IMR-90 (cell line): ENCODE results near the gene SLC35E2B. TPM values are rescaled to one million over a fixed set of nuclear protein-coding genes. Genes with fewer than 3 reads are reported as not detected.

Experiments used
- ATAC-seq: fragments of 200-7000 bp; cut with Tn5 transposase; 2 replicates; pipeline ENCODE4 v1.9.1; 2020; ENCODE audit warnings: low read depth, mild to moderate bottlenecking, moderate library complexity
- BruUV-seq: library from RNA; stranded (reverse); fragments of 400-500 nt; replicated peaks from 2 replicates; lab custom pipeline; 2021; lab: Mats Ljungman, UMichigan
- CTCF ChIA-PET: fragments of 300-600 bp; formaldehyde crosslinking; extraction: SDS; loops from one replicate; lab custom pipeline; 2021; ENCODE audit warnings: antibody characterized with exemption; lab: Yijun Ruan, JAX
- POLR2A ChIA-PET: fragments of 300-600 bp; sonication (Branson Sonifier 250); formaldehyde crosslinking; loops from one replicate; lab custom pipeline; 2022; ENCODE audit warnings: antibody characterized with exemption; ENCODE audit not compliant: unreplicated experiment; lab: Charles Lee
- DNase-seq: peaks from one replicate; pipeline ENCODE4 v3.0.0; 2013
- H2AFZ ChIP-seq: replicated peaks from 2 replicates; pipeline ENCODE3; 2013; ENCODE audit warnings: low read length, mild to moderate bottlenecking; ENCODE audit not compliant: poor library complexity
- H2AK5ac ChIP-seq: 2 replicates; pipeline ENCODE4 v1.6.1; 2013; ENCODE audit warnings: low read depth, low read length, inconsistent platforms
- H2AK9ac ChIP-seq: replicated peaks from 2 replicates; pipeline ENCODE3; 2013; ENCODE audit warnings: mild to moderate bottlenecking, low read depth, low read length, moderate library complexity; ENCODE audit not compliant: poor library complexity
- H2BK120ac ChIP-seq: 2 replicates; pipeline ENCODE4 v1.6.1; 2013; ENCODE audit warnings: low read depth, low read length, inconsistent platforms
- H2BK15ac ChIP-seq: 3 replicates; pipeline ENCODE4 v1.6.1; 2013; ENCODE audit warnings: low read depth, low read length, inconsistent platforms
- H2BK20ac ChIP-seq: 2 replicates; pipeline ENCODE4 v1.6.1; 2013; ENCODE audit warnings: low read depth, mild to moderate bottlenecking, inconsistent platforms, low read length, moderate library complexity
- H2BK5ac ChIP-seq: 2 replicates; pipeline ENCODE4 v1.6.1; 2013; ENCODE audit warnings: mild to moderate bottlenecking, low read depth, low read length, inconsistent platforms; ENCODE audit not compliant: poor library complexity, severe bottlenecking
- H3K14ac ChIP-seq: replicated peaks from 2 replicates; pipeline ENCODE4 v1.6.1; 2013; ENCODE audit warnings: low read depth, low read length, inconsistent platforms
- H3K18ac ChIP-seq: 2 replicates; pipeline ENCODE4 v1.6.1; 2013; ENCODE audit warnings: low read depth, low read length, control low read depth
- H3K23ac ChIP-seq: 2 replicates; pipeline ENCODE4 v1.6.1; 2013; ENCODE audit warnings: low read depth, low read length, inconsistent platforms
- H3K27ac ChIP-seq: 2 replicates; pipeline ENCODE4 v1.5.1; 2013; ENCODE audit warnings: mild to moderate bottlenecking, control low read depth, low read length; ENCODE audit not compliant: insufficient read depth
- H3K27me3 ChIP-seq: 2 replicates; pipeline ENCODE4 v1.6.1; 2013; ENCODE audit warnings: low read length; ENCODE audit not compliant: control insufficient read depth, insufficient read depth
- H3K36me3 ChIP-seq: 2 replicates; pipeline ENCODE4 v1.6.1; 2013; ENCODE audit warnings: low read length, mixed read lengths; ENCODE audit not compliant: control insufficient read depth, insufficient read depth
- H3K4ac ChIP-seq: 2 replicates; pipeline ENCODE4 v1.6.1; 2013; ENCODE audit warnings: low read depth, low read length, inconsistent platforms
- H3K4me1 ChIP-seq: 2 replicates; pipeline ENCODE4 v1.6.1; 2013; ENCODE audit warnings: low read length, mixed read lengths; ENCODE audit not compliant: control insufficient read depth, insufficient read depth
- H3K4me2 ChIP-seq: 2 replicates; pipeline ENCODE4 v1.6.1; 2013; ENCODE audit warnings: low read depth, mild to moderate bottlenecking, control low read depth, low read length, moderate library complexity
- H3K4me3 ChIP-seq: 2 replicates; pipeline ENCODE4 v1.5.1; 2013; ENCODE audit warnings: low read depth, mild to moderate bottlenecking, control low read depth, low read length, moderate library complexity; ENCODE audit not compliant: insufficient read depth
- H3K56ac ChIP-seq: 2 replicates; pipeline ENCODE4 v1.6.1; 2013; ENCODE audit warnings: low read length, inconsistent platforms; ENCODE audit not compliant: insufficient read depth; ENCODE audit errors: extremely low read depth
- H3K79me1 ChIP-seq, 2 experiments: 2 replicates each; pipeline ENCODE4 v1.6.1; 2013; ENCODE audit warnings: low read length in 2 of 2, inconsistent platforms in 1 of 2, low read depth in 1 of 2
- H3K9ac ChIP-seq: 2 replicates; pipeline ENCODE4 v1.6.1; 2013; ENCODE audit warnings: low read depth, low read length, control low read depth
- H3K9me1 ChIP-seq: 2 replicates; pipeline ENCODE4 v1.6.1; 2013; ENCODE audit warnings: low read length, inconsistent platforms; ENCODE audit not compliant: insufficient read depth
- H3K9me3 ChIP-seq: 2 replicates; pipeline ENCODE4 v1.6.1; 2013; ENCODE audit warnings: low read length; ENCODE audit not compliant: control insufficient read depth, insufficient read depth
- H4K20me1 ChIP-seq: 2 replicates; pipeline ENCODE4 v1.6.1; 2013; ENCODE audit warnings: low read length, inconsistent platforms; ENCODE audit not compliant: insufficient read depth
- H4K5ac ChIP-seq: 2 replicates; pipeline ENCODE4 v1.6.1; 2013; ENCODE audit warnings: mild to moderate bottlenecking, low read depth, low read length, control low read depth
- H4K8ac ChIP-seq, 2 experiments: 2 replicates each; pipeline ENCODE4 v1.6.1; 2013; ENCODE audit warnings: low read depth in 2 of 2, low read length in 2 of 2, control low read depth in 1 of 2, inconsistent platforms in 1 of 2
- H4K91ac ChIP-seq: 2 replicates; pipeline ENCODE4 v1.6.1; 2013; ENCODE audit warnings: low read depth, low read length, inconsistent platforms; ENCODE audit not compliant: insufficient read depth
- BHLHE40 ChIP-seq: fragments of 150-350 bp; IDR thresholded peaks from 2 replicates; pipeline ENCODE4 v1.6.1; 2016; ENCODE audit warnings: mild to moderate bottlenecking, low read depth, low read length
- CEBPB ChIP-seq: IDR thresholded peaks from 2 replicates; pipeline ENCODE4 v1.6.1; 2012; ENCODE audit warnings: low read depth, low read length, improper control_type of control experiment
- CHD1 ChIP-seq: IDR thresholded peaks from 2 replicates; pipeline ENCODE4 v1.6.1; 2012; ENCODE audit warnings: low read depth, low read length, improper control_type of control experiment
- FOS ChIP-seq: fragments of 150-350 bp; IDR thresholded peaks from 2 replicates; pipeline ENCODE4 v1.6.1; 2016; ENCODE audit warnings: low read depth, low read length
- MAFK ChIP-seq: IDR thresholded peaks from 2 replicates; pipeline ENCODE4 v1.6.1; 2012; ENCODE audit warnings: low read depth, low read length, improper control_type of control experiment
- MAZ ChIP-seq: IDR thresholded peaks from 2 replicates; pipeline ENCODE4 v1.6.1; 2012; ENCODE audit warnings: low read depth, mild to moderate bottlenecking, low read length, improper control_type of control experiment, moderate library complexity, borderline replicate concordance
- MXI1 ChIP-seq: IDR thresholded peaks from 2 replicates; pipeline ENCODE4 v1.6.1; 2012; ENCODE audit warnings: low read depth, mild to moderate bottlenecking, low read length, moderate library complexity, borderline replicate concordance
- NFE2L2 ChIP-seq: fragments of 150-350 bp; IDR thresholded peaks from 2 replicates; pipeline ENCODE4 v1.6.1; 2016; ENCODE audit warnings: low read depth, mild to moderate bottlenecking, low read length
- POLR2A ChIP-seq: IDR thresholded peaks from 2 replicates; pipeline ENCODE4 v1.6.1; 2012; ENCODE audit warnings: mild to moderate bottlenecking, low read depth, low read length
- RAD21 ChIP-seq: IDR thresholded peaks from 2 replicates; pipeline ENCODE4 v1.6.1; 2012; ENCODE audit warnings: low read length, improper control_type of control experiment
- RCOR1 ChIP-seq: IDR thresholded peaks from 2 replicates; pipeline ENCODE4 v1.6.1; 2012; ENCODE audit warnings: mild to moderate bottlenecking, low read length, improper control_type of control experiment; ENCODE audit not compliant: insufficient replicate concordance
- RFX5 ChIP-seq: IDR thresholded peaks from 2 replicates; pipeline ENCODE4 v1.8.0; 2012; ENCODE audit warnings: low read depth, mild to moderate bottlenecking, low read length, moderate library complexity
- SMC3 ChIP-seq: fragments of 150-350 bp; IDR thresholded peaks from 2 replicates; pipeline ENCODE4 v1.6.1; 2016; ENCODE audit warnings: low read depth, mild to moderate bottlenecking, antibody characterized with exemption, low read length, moderate library complexity
- WGBS, 2 experiments: methylation state at CpG; one replicate each; pipeline versions ENCODE4 v1.1.5 to v1.1.7; 2013; ENCODE audit warnings: missing lambda C conversion rate in 2 of 2; ENCODE audit not compliant: insufficient read length in 1 of 2; ENCODE audit errors: extremely low coverage in 2 of 2; 5-methylcytosine and 5-hydroxymethylcytosine counted together
- dilution Hi-C: fragments of 300-500 bp; cut with HindIII; formaldehyde crosslinking; loops from one replicate; pipeline ENCODE4 v1.14.3; 2018; ENCODE audit warnings: low sequenced_read_pairs; ENCODE audit not compliant: unreplicated experiment
- in situ Hi-C: fragments of 300-500 bp; cut with MboI; formaldehyde crosslinking; loops from 3 replicates; pipeline ENCODE4 v1.14.3; 2019; ENCODE audit warnings: low sequenced_read_pairs, inconsistent platforms, mixed read lengths
- intact Hi-C: fragments of 100-400 bp; cut with micrococcal nuclease; formaldehyde crosslinking; loops from 2 replicates; pipeline ENCODE4 v1.10.0; 2022
- polyA plus RNA-seq, 3 experiments: library from polyadenylated mRNA; depleted of rRNA; stranded (reverse); fragments of >200 nt; gene quantifications; 2 replicates each; pipeline ENCODE4 v1.2.3, GENCODE V29; 2012; ENCODE audit warnings: low replicate concordance in 1 of 3
- total RNA-seq: library from RNA; depleted of rRNA; stranded (reverse); fragments of >200 nt; gene quantifications from 2 replicates; pipeline ENCODE4 v1.2.3, GENCODE V29; 2012
- TF ChIP-seq, protein P1 (sequence below): conservative IDR thresholded peaks from 2 replicates; pipeline ENCODE4 v1.5.1; 2012; ENCODE audit warnings: mild to moderate bottlenecking, low read depth, low read length, improper control_type of control experiment
- TF ChIP-seq, protein P2 (sequence below): fragments of 150-350 bp; IDR thresholded peaks from 2 replicates; pipeline ENCODE4 v1.6.1; 2017; ENCODE audit warnings: mild to moderate bottlenecking, antibody characterized with exemption, low read length, low read depth
- TF ChIP-seq, protein P3 (sequence below): fragments of 150-350 bp; IDR thresholded peaks from 2 replicates; pipeline ENCODE4 v1.6.1; 2016; ENCODE audit warnings: low read depth, mild to moderate bottlenecking, low read length, moderate library complexity, borderline replicate concordance

The SLC35E2B gene
- total and polyA plus RNA-seq, 2 of the 4 experiments (the other 2 are of a cell fraction): 14.9 to 30.2 TPM

DNA sequence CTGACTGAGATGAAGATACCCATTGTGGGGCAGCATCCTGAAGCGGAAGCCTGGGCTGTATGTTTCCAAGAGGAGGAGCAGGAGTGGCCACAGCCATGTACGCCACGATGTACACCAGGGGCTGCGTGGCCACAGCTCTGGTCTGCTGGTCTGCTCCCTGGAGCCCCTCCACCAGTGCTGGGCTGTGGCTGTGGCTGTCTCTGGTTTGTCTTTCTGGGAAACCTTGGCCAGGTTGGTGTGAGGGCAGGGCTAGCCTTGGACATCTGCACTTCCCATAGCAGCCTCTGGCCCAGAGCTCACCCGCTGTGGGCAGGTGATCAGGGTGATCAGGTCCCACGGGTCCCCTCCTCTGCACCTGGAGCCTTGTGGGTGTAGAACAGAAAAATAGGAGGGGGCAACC, 74.7 kb downstream of the SLC35E2B start:
- 100% methylated on average over 1 of the region's 6 CpGs; no CpG with 5 or more reads in 1 of the 2 experiments for WGBS, 2 experiments
- no TSS peak for BruUV-seq
- POLR2A ChIA-PET: no interaction called here

More for the DNA sequence above, 74.7 kb downstream of the SLC35E2B start:
- H3K4me3 ChIP-seq: no peak overlapping the region
- H3K23ac ChIP-seq: no peak overlapping the region
- peaks cover 49% of the 10 kb centered on the region for H4K20me1 ChIP-seq
- no peak overlapping the region for H2BK20ac ChIP-seq
- no peak overlapping the region for H2AK5ac ChIP-seq
- H3K36me3 ChIP-seq: peaks cover 10% of the 10 kb centered on the region; the same call in 1 of the 2 replicates
- H3K79me1 ChIP-seq: peaks cover 16 to 69% of the 10 kb centered on the region in 2 experiments; a peak in 3 of 4 replicates
- H2BK15ac ChIP-seq: no peak overlapping the region
- H3K9me3 ChIP-seq: no peaks in the 10 kb centered on the region
- CTCF ChIA-PET: no interaction called here
- dilution Hi-C loops: no loop called here
- no peak overlapping the region for H3K9ac ChIP-seq
- H4K91ac ChIP-seq: no peak overlapping the region
- no peak overlapping the region for H3K56ac ChIP-seq
- no peak overlapping the region for H3K27ac ChIP-seq
- no peak overlapping the region for H2BK5ac ChIP-seq
- intact Hi-C loops: no loop called here
- H3K14ac ChIP-seq: no peak overlapping the region
- no peak overlapping the region for H3K4ac ChIP-seq
- DNase-seq (no peak), ATAC-seq (no peak)
- no peak overlapping the region for H3K4me2 ChIP-seq
- no peak overlapping the region for H3K18ac ChIP-seq
- no peak overlapping the region for H2AFZ ChIP-seq
- no peaks in the 10 kb centered on the region for H3K27me3 ChIP-seq
- no peak overlapping the region for H4K8ac ChIP-seq
- H3K4me1 ChIP-seq: peaks cover 9% of the 10 kb centered on the region
- in situ Hi-C loops: no loop called here
- peaks cover 11% of the 10 kb centered on the region; the same call in 1 of the 2 replicates for H3K9me1 ChIP-seq
- TF ChIP-seq, protein P1, sequence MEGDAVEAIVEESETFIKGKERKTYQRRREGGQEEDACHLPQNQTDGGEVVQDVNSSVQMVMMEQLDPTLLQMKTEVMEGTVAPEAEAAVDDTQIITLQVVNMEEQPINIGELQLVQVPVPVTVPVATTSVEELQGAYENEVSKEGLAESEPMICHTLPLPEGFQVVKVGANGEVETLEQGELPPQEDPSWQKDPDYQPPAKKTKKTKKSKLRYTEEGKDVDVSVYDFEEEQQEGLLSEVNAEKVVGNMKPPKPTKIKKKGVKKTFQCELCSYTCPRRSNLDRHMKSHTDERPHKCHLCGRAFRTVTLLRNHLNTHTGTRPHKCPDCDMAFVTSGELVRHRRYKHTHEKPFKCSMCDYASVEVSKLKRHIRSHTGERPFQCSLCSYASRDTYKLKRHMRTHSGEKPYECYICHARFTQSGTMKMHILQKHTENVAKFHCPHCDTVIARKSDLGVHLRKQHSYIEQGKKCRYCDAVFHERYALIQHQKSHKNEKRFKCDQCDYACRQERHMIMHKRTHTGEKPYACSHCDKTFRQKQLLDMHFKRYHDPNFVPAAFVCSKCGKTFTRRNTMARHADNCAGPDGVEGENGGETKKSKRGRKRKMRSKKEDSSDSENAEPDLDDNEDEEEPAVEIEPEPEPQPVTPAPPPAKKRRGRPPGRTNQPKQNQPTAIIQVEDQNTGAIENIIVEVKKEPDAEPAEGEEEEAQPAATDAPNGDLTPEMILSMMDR: no peak
- no peak for TF ChIP-seq FOS
- TF ChIP-seq SMC3: no peak
- TF ChIP-seq RAD21: no peak
- no peak for TF ChIP-seq POLR2A
- TF ChIP-seq BHLHE40: no peak
- no peak for TF ChIP-seq RFX5
- TF ChIP-seq, protein P2, sequence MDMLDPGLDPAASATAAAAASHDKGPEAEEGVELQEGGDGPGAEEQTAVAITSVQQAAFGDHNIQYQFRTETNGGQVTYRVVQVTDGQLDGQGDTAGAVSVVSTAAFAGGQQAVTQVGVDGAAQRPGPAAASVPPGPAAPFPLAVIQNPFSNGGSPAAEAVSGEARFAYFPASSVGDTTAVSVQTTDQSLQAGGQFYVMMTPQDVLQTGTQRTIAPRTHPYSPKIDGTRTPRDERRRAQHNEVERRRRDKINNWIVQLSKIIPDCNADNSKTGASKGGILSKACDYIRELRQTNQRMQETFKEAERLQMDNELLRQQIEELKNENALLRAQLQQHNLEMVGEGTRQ: no peak
- TF ChIP-seq MAFK: no peak
- TF ChIP-seq MAZ: no peak
- TF ChIP-seq MXI1: no peak
- TF ChIP-seq CHD1: no peak
- TF ChIP-seq RCOR1: no peak
- TF ChIP-seq, protein P3, sequence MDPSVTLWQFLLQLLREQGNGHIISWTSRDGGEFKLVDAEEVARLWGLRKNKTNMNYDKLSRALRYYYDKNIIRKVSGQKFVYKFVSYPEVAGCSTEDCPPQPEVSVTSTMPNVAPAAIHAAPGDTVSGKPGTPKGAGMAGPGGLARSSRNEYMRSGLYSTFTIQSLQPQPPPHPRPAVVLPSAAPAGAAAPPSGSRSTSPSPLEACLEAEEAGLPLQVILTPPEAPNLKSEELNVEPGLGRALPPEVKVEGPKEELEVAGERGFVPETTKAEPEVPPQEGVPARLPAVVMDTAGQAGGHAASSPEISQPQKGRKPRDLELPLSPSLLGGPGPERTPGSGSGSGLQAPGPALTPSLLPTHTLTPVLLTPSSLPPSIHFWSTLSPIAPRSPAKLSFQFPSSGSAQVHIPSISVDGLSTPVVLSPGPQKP: no peak
- no peak for TF ChIP-seq CEBPB
- no peak for TF ChIP-seq NFE2L2
- H2BK120ac ChIP-seq: no peak overlapping the region
- no peak overlapping the region for H2AK9ac ChIP-seq
- H4K5ac ChIP-seq: no peak overlapping the region
